SU-DHL-6 (cell line): ENCODE results near the gene SUB1.

Experiments used
- EZH2phosphoT487 ChIP-seq: fragments of 200-600 bp; sonication (generic), shearing (Covaris generic); conservative IDR thresholded peaks from 2 replicates; pipeline ENCODE4 v1.6.1; 2018; ENCODE audit warnings: mild to moderate bottlenecking, antibody characterized with exemption, low read length, moderate library complexity, mixed read lengths
- TF ChIP-seq, protein P1 (sequence below): fragments of 200-600 bp; sonication (generic); IDR thresholded peaks from one replicate; pipeline ENCODE4 v1.5.1; 2017; ENCODE audit warnings: antibody characterized with exemption, mild to moderate bottlenecking, low read length, moderate library complexity; ENCODE audit not compliant: insufficient read depth, poor library complexity, severe bottlenecking

DNA sequence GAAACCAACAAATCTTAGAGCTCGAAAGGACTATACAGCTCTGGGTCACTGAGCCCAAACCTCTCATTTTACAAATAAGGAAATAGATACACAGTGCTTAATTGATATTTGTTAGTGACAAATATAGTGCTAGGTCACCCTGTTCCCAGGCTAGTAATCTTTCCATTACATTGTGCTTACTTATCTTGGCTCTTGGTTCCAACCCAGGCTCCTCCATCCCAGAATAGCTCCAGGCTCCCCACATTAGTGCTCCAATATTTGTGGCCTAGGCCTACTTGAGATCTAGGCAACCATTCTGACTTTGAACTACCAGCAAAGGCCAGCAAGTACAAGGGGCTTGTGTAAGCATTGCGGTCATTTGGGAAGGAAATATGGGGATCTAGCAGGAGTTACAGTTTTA is 21.7 kb upstream of the SUB1 start:
- TF ChIP-seq, protein P1, sequence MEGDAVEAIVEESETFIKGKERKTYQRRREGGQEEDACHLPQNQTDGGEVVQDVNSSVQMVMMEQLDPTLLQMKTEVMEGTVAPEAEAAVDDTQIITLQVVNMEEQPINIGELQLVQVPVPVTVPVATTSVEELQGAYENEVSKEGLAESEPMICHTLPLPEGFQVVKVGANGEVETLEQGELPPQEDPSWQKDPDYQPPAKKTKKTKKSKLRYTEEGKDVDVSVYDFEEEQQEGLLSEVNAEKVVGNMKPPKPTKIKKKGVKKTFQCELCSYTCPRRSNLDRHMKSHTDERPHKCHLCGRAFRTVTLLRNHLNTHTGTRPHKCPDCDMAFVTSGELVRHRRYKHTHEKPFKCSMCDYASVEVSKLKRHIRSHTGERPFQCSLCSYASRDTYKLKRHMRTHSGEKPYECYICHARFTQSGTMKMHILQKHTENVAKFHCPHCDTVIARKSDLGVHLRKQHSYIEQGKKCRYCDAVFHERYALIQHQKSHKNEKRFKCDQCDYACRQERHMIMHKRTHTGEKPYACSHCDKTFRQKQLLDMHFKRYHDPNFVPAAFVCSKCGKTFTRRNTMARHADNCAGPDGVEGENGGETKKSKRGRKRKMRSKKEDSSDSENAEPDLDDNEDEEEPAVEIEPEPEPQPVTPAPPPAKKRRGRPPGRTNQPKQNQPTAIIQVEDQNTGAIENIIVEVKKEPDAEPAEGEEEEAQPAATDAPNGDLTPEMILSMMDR: no peak
- no peak for TF ChIP-seq EZH2phosphoT487
